PFSK-1 (cell line): Measurements from ENCODE around the gene EIF2S1.

Source experiments
- POLR2AphosphoS5 ChIP-seq: IDR thresholded peaks from 2 replicates; pipeline ENCODE4 v1.6.1; 2012; ENCODE audit warnings: low read depth, mild to moderate bottlenecking, control low read depth, low read length, moderate library complexity
- REST ChIP-seq, 2 experiments: IDR thresholded peaks; 2 replicates each; pipeline versions ENCODE4 v1.6.1 to v1.8.0; 2011 to 2012; ENCODE audit warnings: low read depth in 2 of 2, low read length in 2 of 2, control low read depth in 1 of 2, inconsistent platforms in 1 of 2, mild to moderate bottlenecking in 1 of 2, moderate library complexity in 1 of 2; ENCODE audit not compliant: insufficient read depth in 1 of 2
- TAF1 ChIP-seq: IDR thresholded peaks from 2 replicates; pipeline ENCODE4 v1.6.1; 2012; ENCODE audit warnings: low read length, control low read depth, borderline replicate concordance; ENCODE audit not compliant: insufficient read depth

- no peak for TF ChIP-seq REST (IDR thresholded peaks at IDR 0.05; ENCODE audit: insufficient read depth in 1 of 2, low read depth in 2 of 2, low read length in 2 of 2)
- no peak for TF ChIP-seq POLR2AphosphoS5
- TF ChIP-seq TAF1, result no peak
These were observed 67.0 kb downstream of the EIF2S1 start for GRCh38 chr14:67426983-67427606.
